NCI-H2227 treated with DMSO at 0.1 percent for 48 hours (cell line): ENCODE data around the gene PLA2G4C.

Source experiments
- DNase-seq: peaks from one replicate; lab custom pipeline; 2025; lab: John Stamatoyannopoulos, UW

Gene PLA2G4C, protein sequence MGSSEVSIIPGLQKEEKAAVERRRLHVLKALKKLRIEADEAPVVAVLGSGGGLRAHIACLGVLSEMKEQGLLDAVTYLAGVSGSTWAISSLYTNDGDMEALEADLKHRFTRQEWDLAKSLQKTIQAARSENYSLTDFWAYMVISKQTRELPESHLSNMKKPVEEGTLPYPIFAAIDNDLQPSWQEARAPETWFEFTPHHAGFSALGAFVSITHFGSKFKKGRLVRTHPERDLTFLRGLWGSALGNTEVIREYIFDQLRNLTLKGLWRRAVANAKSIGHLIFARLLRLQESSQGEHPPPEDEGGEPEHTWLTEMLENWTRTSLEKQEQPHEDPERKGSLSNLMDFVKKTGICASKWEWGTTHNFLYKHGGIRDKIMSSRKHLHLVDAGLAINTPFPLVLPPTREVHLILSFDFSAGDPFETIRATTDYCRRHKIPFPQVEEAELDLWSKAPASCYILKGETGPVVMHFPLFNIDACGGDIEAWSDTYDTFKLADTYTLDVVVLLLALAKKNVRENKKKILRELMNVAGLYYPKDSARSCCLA

DNA sequence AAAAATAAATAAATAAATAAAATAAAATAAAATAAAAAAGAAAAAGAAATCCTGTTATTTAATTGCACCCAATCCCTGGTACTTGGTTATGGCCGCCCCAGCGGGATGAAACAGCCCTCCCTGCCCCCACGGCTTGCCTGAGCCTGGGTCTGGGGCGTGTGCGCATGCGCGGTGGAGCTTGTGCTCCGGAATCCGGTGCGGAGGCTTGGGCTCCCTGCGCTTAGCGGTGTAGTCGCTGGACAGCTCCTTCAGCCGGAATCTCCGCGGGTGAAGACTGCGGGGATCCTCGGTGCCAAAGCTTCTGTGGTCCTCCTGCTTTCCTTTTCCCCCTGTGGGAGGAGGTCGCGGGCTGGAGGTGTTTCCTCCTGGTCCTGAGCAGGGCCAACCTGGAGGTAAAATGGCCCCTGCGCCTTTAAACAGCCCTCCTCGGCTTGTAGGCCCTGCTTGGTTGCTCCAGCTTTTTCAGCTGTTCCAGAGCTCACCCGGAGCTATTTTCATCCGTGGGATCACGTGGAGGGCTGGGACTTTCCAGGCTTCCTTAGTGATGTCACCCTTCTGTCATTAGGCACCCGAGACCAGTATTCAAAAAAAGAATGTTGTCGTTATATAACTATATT lies at the start of gene PLA2G4C:
Gene PLA2G4C (minus strand): TSS at position 468 of the 617 bp plus-strand sequence. CDS start 4,288 bp downstream, outside the sequence.
- peak; percentile 78 for DNase-seq

DNA sequence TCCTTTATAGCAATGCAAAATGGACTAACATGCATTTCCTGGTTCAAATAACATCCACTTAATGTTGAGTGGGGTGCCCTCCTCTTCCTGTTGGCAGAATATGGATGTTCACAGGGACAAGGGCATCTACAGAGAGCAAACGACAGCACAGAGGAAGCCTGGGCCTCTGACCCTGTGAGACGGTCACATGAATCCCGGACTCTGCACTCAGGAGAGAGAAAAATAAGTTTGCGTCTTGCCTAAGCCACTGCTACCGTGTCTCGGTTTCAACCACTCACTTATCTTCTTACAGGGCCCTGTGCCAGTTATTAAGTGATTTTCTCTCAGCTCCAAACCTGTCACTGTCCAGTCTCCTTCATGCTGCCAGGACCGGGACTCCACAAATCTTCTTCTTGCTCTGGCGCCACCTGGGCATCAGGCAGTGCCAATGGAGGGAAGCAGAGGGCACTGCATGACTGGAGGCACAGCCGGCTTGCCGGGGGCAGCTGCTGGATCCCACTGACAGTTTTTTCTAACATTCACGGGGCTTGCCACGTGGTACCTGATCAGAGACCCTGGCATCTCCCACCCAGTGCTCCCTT lies 47.7 kb upstream of the PLA2G4C start:
- no peak for DNase-seq

DNA sequence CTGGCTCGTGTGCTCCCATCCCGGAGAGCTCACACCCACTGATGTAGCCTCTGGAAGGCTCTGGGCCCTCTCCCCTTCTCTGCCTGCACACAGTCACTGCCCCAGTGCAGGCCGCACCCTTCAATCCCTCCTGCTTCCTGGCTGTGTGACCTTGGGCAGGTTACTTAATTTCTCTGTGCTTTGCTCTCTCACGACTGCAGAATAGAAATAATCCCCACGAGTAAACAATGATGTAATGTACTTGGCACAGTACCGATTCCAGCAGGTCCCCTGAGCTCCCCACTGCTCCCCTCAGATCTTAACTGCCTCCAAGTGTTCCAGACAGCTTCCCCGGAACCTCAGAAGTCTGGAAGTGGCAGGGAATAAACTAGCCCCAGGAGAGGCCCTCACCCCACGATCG lies 43.4 kb upstream of the PLA2G4C start:
- DNase-seq = no peak

DNA sequence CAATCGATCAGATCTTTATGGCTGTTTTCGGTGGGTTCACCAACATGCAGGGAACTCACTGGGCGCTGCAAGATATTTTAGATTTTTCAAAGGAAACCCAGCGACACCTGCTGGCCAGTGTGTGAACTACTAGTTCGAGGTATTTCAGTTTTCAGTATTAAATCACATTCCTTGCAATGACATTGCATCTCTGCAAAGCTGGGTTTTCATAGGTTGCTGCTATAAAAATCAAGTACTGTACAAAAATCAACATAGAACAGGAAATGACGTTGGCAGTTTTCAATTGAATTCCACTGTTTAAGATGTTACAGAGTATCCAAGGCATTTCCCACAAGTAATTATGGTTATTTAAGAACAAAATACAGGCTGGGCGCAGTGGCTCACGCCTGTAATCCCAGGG lies 41.9 kb upstream of the PLA2G4C start:
- DNase-seq = peak; percentile 49

DNA sequence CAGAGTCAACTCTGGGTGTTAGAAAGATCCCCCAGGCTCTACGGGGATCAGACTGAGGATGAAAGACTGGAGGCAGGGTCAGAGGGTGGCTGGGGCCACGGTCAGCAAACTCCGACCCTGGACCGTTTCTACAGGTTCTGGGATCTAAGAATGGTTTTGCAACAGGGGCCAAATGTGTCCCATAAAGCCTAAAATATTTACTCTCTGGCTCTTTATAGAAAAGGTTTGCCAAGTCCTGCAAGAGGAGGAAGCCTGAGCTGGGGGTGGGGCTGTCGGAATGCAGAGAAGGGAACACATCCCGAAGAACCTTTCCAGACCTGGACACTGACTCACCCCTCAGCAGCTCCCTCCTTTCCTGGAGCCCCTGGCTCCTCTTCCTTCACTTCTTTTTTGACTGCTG lies 38.8 kb upstream of the PLA2G4C start:
- DNase-seq = no peak

DNA sequence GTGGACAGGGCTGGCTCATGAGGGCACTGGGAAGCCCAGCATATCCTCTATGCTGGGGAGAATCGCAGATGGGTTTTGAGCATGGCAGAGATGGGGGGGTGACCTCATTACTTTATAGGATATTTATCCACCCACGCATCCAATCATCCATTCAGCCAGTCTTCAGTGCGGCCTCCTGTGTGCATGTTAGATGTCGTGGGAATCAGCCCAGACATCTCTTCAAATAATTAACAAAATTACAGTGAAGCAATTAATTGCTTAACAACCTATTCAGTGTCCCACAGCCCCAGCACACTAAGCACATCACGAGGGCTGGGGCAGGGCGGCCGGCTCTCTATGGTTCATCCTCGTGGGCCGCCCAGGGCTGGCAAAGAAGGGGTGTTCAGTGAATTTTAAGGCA lies 38.0 kb upstream of the PLA2G4C start:
- DNase-seq = no peak

DNA sequence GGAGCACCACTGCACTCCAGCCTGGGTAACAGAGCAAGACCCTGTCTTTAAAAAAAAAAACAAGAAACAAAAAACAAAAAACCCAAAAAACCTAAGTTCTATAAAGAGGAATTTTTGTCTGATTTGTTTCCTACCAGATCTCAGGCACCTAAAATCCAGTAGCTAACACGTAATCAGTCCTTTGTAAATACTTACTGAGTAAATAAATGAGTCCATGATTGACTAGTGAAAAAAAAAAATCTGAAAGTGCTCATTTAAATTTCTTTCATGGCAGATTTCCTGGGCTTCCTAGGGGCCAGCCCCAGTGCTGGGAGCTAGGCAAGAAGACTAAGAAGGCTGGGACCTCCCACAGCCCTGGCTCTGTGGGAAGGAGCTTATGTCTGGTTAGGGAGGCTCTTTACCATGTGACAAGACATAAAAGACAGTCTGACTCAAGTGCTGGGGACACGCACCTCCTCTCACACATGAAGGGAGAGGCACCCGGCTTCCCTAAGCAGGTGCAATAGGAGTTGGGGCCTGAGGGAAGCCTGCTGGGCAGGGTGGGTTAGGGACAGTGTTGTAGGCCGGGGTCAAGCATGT lies 37.1 kb upstream of the PLA2G4C start:
- DNase-seq = no peak

DNA sequence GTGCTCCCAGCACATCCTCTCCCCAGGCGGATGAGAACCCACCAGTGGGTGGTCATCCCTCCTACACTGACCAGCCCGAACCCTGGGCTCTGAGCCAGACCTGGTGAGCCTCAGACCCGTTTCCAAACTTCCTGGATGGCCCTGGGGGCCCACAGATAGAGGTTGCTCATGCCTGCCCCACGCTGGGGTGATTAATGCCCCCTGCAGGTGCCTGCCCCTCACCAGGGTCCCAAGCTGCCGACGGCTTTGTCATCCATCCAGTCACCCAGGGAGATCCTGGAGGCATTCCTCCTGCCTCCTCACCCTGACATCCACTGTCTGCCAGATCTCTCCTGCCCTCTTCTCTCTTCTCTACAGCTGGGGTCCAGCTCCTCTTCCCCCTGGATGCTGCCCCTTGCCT lies 28.4 kb upstream of the PLA2G4C start:
- DNase-seq = no peak

DNA sequence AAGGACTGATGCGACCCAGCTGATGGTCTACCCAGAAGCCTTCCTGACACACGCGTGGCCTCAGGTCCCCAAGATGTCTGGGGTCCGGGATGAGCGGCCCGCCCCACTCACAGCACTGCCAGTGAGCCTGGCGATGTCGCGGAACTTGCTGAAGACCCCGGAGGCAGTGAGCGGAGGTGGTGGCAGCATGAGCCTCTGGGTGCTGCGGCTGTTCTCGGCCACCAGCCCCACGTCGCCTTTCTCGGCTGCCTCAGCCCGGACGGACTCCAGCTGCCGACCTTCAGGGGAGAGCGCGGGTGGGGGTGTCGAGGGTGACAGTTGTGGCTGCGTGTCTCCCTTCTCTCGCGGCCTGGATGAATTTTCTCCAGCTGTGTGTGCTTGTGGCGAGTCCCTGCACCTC lies 26.8 kb upstream of the PLA2G4C start:
- no peak for DNase-seq

DNA sequence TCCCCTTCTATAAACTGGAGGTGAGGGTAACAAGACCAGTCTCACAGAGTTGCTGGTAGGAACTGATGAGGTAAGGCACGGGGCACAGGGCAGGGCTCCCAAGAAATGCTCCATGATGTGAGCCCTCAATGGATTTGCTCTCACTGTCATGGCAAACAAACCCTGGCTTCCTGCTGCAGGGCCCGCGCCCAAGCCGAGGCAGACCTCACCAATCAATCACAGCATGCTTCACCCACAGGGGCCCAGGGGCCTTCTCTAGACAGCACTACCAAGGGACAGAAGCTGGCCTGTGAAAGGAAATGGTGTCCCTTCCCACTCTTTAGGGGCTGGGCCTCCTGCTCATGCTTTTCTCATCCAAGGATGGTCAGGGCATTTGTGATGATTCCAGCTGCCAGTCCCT lies 25.9 kb upstream of the PLA2G4C start:
- DNase-seq = no peak

DNA sequence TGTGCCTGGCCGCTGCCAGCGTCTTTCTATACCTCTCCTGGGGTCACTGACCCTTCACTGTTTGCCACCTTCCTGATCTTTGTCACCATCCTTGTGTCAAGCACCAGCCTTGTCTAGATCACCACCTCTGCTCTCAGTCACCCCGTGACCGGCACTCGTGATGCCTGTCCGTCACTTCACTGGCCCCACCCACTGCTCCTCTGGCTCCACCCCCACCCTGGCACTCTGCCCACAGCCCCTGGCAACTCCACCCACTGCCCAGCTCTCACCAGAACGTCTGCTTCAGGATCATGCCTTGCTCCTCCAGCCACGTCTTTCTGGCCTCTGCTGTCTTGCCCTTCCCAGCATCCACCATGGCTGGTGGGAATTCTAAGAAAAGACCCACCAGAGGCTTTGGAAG lies 24.8 kb upstream of the PLA2G4C start:
- DNase-seq = no peak

DNA sequence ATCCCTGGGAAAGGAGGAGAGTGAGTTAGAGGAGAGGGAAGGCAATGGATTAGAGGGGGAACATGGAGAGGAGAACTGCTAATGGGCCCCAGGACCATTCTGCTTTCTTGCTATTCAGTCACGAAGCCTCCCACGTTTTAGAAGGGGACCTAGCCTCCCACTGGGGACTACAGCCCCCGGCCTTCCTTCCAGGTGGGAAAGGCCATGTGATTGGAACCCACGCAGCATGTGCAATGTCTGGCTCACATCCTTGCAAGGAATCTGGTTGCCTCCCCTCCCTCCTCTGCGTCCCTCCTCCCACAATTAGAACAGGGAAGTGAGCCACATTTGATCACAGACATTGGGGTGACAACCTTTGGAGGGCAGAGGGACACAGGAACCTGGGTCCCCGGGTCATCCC lies 22.5 kb upstream of the PLA2G4C start:
- no peak for DNase-seq

DNA sequence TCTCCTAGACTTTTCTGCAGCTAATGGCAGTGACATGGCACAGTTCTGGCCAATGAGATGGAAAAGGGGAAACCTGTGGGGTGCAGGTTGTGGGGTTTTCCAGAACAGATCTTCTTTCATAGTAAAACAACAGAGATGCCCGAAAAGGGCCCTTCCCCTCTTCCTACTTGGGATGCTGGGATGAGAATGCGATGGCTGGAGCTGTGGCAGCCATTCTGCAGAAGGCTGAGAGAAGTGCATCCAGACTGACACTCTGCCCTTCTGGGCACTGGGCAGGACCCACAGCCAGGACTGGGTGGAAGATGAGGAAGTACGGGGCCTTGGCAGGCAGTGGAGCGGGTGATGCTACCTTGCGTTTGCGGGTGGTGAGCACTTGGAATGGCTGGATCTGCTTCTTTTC lies 16.9 kb upstream of the PLA2G4C start:
- DNase-seq = no peak

DNA sequence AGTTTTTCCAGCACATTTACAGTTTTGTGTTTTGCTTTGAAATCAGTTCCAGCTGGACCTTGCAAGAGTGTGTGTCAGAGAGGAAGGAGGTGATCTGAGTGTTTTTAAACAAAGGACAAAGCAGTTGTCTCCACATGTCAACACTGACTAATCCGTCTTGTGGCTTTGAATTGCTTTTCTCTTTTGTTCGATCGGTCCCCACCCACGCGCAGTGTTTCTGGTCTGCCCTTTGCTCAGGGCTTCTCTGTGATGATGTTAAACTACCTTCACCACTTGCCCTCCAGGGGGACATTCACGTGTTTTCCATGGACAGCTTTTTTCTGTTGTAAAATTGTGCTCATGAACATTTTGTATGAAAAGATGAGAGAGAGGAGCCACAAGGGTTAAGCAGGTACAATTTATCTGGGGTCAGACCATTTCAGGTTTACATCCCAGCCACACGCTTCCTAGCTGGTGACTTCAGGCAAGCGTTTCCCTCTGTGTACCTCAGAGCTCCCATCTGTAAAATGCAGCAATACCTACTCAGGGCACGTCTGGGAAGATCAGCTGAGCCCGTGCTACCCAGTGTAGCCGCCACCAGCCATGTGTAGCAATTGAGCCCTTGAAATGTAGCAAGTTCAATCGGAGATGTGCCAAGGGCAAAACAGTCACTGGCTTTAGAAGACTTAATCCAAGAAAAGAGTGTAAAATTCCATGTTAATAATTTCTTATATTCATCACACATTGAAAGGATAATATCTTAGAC lies 13.5 kb upstream of the PLA2G4C start:
- DNase-seq = no peak

DNA sequence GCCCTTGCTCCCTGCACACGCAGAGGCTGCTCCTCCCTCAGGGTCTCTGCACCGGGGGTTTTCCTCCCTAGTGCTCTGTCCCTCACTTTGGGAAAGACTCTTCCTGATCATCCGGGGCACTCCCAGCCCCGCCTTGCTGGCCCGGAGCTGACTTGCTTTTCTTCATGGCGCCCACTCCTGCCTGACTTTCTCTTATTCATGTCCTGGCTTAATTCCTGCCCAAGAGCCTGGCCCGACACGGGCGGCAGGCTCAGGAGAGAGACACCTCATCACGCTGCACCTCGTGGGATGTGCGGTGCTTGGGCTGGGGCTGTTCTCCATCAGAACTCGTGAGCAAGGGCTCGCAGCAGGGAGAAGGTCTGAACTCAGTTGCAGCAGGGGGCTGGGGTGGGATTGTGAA lies 11.8 kb upstream of the PLA2G4C start:
- DNase-seq = no peak

DNA sequence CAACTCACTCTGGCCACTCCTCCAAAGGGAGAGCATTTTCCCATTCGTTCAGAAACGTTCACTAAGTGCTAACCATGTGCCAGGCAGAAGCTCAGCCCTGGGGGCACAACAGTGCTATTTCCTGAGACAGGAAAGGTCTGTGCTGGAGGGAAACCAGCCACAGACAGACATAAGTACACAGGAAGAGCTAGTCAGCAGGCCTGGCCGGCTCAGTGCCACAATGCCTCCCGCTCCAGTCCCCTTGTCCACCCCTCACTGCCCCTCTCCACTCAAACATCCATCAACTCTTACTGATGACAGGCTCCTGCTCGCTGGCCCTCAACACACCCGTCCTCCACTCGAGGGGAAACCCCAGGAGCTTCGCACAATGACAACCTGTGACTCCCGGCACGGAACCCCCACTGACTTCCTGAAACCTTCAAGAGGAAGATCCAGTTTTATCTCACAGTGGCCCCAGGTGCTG lies 11.3 kb upstream of the PLA2G4C start:
- no peak for DNase-seq

DNA sequence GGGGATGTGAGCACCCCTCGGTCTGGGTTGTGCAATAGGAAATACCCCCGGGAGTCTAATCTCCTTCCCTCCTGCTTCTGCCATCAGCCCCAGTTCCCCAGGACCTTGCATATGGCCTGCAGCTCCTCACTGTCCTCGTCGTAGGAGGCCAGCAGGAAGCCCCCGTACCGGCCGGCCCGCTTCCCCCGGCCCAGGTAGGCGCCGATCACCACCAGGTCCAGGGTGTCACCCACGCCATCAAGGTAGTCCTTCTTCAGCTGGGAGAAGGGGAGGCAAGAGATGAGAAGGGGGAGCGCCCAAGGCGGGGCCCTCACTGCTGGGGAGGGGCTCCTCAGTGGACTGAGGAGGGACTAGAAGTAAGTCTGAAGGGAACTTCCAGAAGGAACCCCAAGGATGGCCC lies 10.4 kb upstream of the PLA2G4C start:
- no peak for DNase-seq

DNA sequence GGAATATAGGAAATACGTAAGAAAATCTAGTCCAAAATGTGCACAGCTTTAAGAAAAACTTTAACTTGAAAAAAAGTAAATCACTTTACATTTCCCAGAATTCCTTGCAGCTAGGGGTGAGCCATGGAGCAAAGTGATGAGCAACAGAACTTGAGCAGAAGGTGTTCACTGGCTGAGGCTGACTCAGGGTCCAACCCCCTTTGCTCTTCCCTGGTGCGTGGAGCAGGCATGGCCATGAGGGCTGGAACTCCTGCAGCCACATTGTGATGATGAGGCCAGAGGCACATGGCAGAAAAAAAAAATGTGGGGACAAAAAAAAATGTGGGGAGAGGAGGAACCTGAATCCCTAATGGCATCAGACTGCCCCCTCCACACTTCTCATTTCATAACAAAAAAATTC lies 9.9 kb upstream of the PLA2G4C start:
- DNase-seq = no peak

DNA sequence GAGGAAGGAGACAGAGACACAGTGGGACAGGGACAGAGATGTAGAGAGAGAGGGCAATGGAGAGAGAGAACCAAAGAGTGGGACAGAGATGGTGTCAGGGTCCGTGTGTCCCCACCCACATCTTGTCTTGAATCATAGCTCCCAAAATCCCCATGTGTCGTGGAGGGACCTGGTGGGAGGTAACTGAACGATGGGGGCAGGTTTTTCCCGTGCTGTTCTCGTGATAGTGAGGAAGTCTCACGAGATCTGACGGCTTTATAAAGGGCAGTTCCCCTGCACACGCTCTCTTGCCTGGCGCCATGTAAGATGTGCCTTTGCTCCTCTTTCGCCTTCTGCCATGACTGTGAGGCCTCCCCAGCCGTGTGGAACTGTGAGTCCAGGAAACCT lies 7.5 kb upstream of the PLA2G4C start:
- DNase-seq = no peak

DNA sequence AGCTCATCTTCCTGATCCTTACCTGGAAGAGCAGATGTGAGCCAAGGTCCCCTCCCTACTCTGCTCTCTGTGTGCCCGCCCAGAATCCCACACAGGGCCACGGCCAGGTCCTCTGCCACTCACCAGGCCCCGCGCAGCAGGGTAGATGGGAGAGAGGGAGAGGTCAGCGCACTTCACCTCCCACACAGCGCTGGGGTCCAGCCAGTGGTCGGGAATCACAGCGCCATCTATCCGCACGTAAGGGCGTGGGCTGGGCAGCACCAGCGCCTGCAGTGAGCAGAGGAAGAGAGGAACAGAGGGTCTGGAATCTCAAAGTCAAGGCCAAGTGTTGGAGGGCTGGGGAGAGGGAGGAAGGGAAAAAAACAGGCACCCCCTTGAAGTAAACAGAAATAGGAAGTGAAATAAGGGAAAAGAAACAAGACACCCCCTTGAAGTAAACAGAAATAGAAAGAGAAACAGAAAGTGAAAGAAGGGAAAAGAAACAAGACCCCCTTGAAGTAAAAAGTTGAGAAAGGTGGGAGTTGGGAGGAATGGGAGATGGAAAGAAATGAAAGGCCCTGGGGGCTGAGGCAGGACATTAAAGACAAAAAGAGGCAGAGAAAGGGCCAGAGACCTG lies 7.0 kb upstream of the PLA2G4C start:
- DNase-seq = no peak

DNA sequence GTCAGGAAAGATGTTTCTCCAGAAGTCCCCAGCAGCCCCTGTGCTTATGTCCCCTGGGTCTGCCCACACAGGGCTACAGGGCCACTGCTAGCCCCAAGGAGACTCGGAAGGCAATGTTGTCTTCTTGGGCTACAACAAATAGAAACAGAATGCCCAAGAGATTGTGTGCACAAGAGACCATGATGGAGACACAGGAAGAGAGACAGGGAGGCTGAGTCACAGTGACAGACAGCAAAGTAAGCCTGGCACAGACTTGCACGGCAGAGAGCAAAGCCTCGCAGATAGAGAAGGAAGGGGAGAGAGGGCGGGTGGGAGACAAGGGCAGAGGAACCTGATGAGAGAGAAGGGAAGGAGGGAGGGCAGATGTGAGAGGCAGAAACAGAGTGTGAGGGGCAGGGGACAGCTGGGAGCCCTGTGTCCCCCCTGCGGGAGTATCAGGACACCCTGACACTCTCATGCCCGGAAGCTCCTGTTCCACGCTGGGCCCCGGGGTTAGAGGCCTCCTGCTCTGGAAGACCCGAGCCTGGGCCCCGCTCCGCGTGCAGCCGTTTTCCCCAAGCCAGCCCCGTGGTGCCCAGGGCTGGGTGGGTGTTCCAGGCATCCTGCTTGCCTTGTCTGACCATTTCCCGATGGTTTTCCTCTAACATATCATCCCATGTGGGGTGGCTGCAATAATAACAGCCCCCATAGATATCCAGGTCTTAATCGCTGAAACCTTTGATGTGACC lies 2.7 kb upstream of the PLA2G4C start:
- DNase-seq = no peak
